Fibroblast of lung (primary cell): ENCODE measurements around the gene ZC3H10. TPM values are rescaled to one million over a fixed set of nuclear protein-coding genes. Genes with fewer than 3 reads are reported as not detected.

Experiments
- DNase-seq, 2 donors: peaks; one replicate each; pipeline versions ENCODE4 v3.0.0 to v3.0.0-alpha.2; 2010; ENCODE audit warnings: low read depth in 2 of 2
- H2AFZ ChIP-seq: 2 replicates; pipeline ENCODE4 v1.5.1; 2012; ENCODE audit warnings: low read length, control low read depth, inconsistent platforms
- H3K27ac ChIP-seq: 2 replicates; pipeline ENCODE4 v1.5.1; 2011; ENCODE audit warnings: low read length, control low read depth; ENCODE audit not compliant: insufficient read depth
- H3K27me3 ChIP-seq: 2 replicates; pipeline ENCODE4 v1.5.1; 2011; ENCODE audit warnings: mild to moderate bottlenecking, low read length; ENCODE audit not compliant: control insufficient read depth, insufficient read depth
- H3K36me3 ChIP-seq: 2 replicates; pipeline ENCODE4 v1.5.1; 2011; ENCODE audit warnings: low read length; ENCODE audit not compliant: control insufficient read depth, insufficient read depth
- H3K4me1 ChIP-seq: 2 replicates; pipeline ENCODE4 v1.5.1; 2011; ENCODE audit warnings: low read length; ENCODE audit not compliant: control insufficient read depth, insufficient read depth; ENCODE audit errors: extremely low read depth
- H3K4me2 ChIP-seq: 2 replicates; pipeline ENCODE4 v1.5.1; 2011; ENCODE audit warnings: low read length, control low read depth; ENCODE audit not compliant: insufficient read depth; ENCODE audit errors: extremely low read depth
- H3K4me3 ChIP-seq, 4 experiments: fragments of 200-600 bp in 1 of 4; sonication (generic) in 1 of 4; replicated peaks in 1 of 4; 2 replicates each; pipeline ENCODE4 v1.5.1; 2011 to 2016; ENCODE audit warnings: low read length in 4 of 4, low read depth in 3 of 4, mild to moderate bottlenecking in 3 of 4, control low read depth in 2 of 4, inconsistent platforms in 1 of 4, mixed read lengths in 1 of 4; ENCODE audit not compliant: insufficient read depth in 1 of 4; ENCODE audit errors: control extremely low read depth in 1 of 4
- H3K79me2 ChIP-seq: 2 replicates; pipeline ENCODE4 v1.5.1; 2012; ENCODE audit warnings: mild to moderate bottlenecking, low read length, inconsistent platforms; ENCODE audit not compliant: control insufficient read depth, insufficient read depth
- H3K9ac ChIP-seq: 2 replicates; pipeline ENCODE4 v1.5.1; 2011; ENCODE audit warnings: mild to moderate bottlenecking, low read length, control low read depth; ENCODE audit not compliant: insufficient read depth
- H3K9me3 ChIP-seq: 2 replicates; pipeline ENCODE4 v1.5.1; 2012; ENCODE audit warnings: low read depth, low read length; ENCODE audit not compliant: control insufficient read depth, insufficient read depth
- H4K20me1 ChIP-seq: 2 replicates; pipeline ENCODE4 v1.5.1; 2011; ENCODE audit warnings: low read length; ENCODE audit not compliant: control insufficient read depth, insufficient read depth; ENCODE audit errors: extremely low read depth
- CTCF ChIP-seq, 2 donors: IDR thresholded peaks in 1 of 2; conservative IDR thresholded peaks in 1 of 2; 1 replicate in 1 of 2; 2 replicates in 1 of 2; pipeline ENCODE4 v1.5.1; 2011 to 2012; ENCODE audit warnings: low read length in 2 of 2, control low read depth in 1 of 2, inconsistent platforms in 1 of 2, low read depth in 1 of 2, mild to moderate bottlenecking in 1 of 2
- EZH2 ChIP-seq: IDR thresholded peaks from 2 replicates; pipeline ENCODE4 v1.5.1; 2012; ENCODE audit warnings: low read length, control low read depth, mild to moderate bottlenecking; ENCODE audit errors: missing control alignments
- polyA plus RNA-seq, 2 donors: library from polyadenylated mRNA; depleted of rRNA in 1 of 2; stranded (reverse) in 1 of 2; unstranded in 1 of 2; fragments of >200 nt; gene quantifications; 2 replicates each; pipeline ENCODE4 v1.2.1, GENCODE V29; 2011 to 2012; ENCODE audit warnings: missing spikeins in 1 of 2
- total RNA-seq: library from RNA; depleted of rRNA; stranded (reverse); fragments of >200 nt; gene quantifications from 2 replicates; pipeline ENCODE4 v1.2.1, GENCODE V29; 2014

ZC3H10 gene
- total and polyA plus RNA-seq, 2 donors (not counting 1 experiment from before 2014, with no cell fraction given), result 1.9 to 5.6 TPM

GRCh38 chr12:56130876-56131275 is 12.8 kb downstream of the ZC3H10 start:
- Histone ChIP-seq H3K27me3 (no peaks in the 10 kb centered on the region), H3K79me2 (peaks cover 25% of the 10 kb centered on the region), H2AFZ (no peak overlapping the region), H3K4me3 (peak overlapping the region in 1 of 4 experiments; percentile 4), H3K4me1 (peaks cover 11% of the 10 kb centered on the region), H3K9ac (no peak overlapping the region), H4K20me1 (no peaks in the 10 kb centered on the region), H3K27ac (no peak overlapping the region), H3K4me2 (no peak overlapping the region), H3K36me3 (peaks cover 27% of the 10 kb centered on the region), H3K9me3 (no peaks in the 10 kb centered on the region)
- no peak for DNase-seq
- TF ChIP-seq CTCF (conservative IDR thresholded peaks at IDR 0.05 in 1 of 2, IDR thresholded peaks at IDR 0.05 in 1 of 2; ENCODE audit: low read depth in 1 of 2, low read length in 2 of 2), result no peak
- no peak for TF ChIP-seq EZH2

- Histone ChIP-seq H3K4me1 (peaks cover 4% of the 10 kb centered on the region), H4K20me1 (no peaks in the 10 kb centered on the region), H2AFZ (no peak overlapping the region), H3K79me2 (peaks cover 7% of the 10 kb centered on the region), H3K9ac (no peak overlapping the region), H3K9me3 (no peaks in the 10 kb centered on the region), H3K4me3 (no peak overlapping the region), H3K4me2 (no peak overlapping the region), H3K36me3 (peaks cover 42% of the 10 kb centered on the region), H3K27ac (no peak overlapping the region), H3K27me3 (no peaks in the 10 kb centered on the region)
- TF ChIP-seq EZH2 (no peak), CTCF (conservative IDR thresholded peaks at IDR 0.05 in 1 of 2, IDR thresholded peaks at IDR 0.05 in 1 of 2; ENCODE audit: low read depth in 1 of 2, low read length in 2 of 2) (no peak)
- DNase-seq, result no peak
Observed at GRCh38 chr12:56134897-56135296, 16.8 kb downstream of the ZC3H10 start.

GRCh38 chr12:56137853-56138571 is 19.9 kb downstream of the ZC3H10 start:
- Histone ChIP-seq H4K20me1 (no peaks in the 10 kb centered on the region), H3K36me3 (peaks cover 35% of the 10 kb centered on the region), H3K4me3 (no peak overlapping the region), H3K79me2 (no peaks in the 10 kb centered on the region), H3K27me3 (no peaks in the 10 kb centered on the region), H3K27ac (no peak overlapping the region), H3K4me1 (no peaks in the 10 kb centered on the region), H2AFZ (no peak overlapping the region), H3K4me2 (no peak overlapping the region), H3K9ac (no peak overlapping the region), H3K9me3 (no peaks in the 10 kb centered on the region)
- DNase-seq, result no peak
- TF ChIP-seq EZH2 (no peak), CTCF (conservative IDR thresholded peaks at IDR 0.05 in 1 of 2, IDR thresholded peaks at IDR 0.05 in 1 of 2; ENCODE audit: low read depth in 1 of 2, low read length in 2 of 2) (no peak)
